NCI-H526 (cell line): Measurements from ENCODE around the gene VWA5B1.
"Not testable (repeated sequence)": the region's sequence is repeated elsewhere in the genome, so short reads cannot be mapped to it uniquely, and the experiment has no call there.

ENCODE experiments used
- DNase-seq, 2 experiments: peaks; one replicate each; lab custom pipeline; 2025; lab: John Stamatoyannopoulos, UW

The VWA5B1 gene, protein sequence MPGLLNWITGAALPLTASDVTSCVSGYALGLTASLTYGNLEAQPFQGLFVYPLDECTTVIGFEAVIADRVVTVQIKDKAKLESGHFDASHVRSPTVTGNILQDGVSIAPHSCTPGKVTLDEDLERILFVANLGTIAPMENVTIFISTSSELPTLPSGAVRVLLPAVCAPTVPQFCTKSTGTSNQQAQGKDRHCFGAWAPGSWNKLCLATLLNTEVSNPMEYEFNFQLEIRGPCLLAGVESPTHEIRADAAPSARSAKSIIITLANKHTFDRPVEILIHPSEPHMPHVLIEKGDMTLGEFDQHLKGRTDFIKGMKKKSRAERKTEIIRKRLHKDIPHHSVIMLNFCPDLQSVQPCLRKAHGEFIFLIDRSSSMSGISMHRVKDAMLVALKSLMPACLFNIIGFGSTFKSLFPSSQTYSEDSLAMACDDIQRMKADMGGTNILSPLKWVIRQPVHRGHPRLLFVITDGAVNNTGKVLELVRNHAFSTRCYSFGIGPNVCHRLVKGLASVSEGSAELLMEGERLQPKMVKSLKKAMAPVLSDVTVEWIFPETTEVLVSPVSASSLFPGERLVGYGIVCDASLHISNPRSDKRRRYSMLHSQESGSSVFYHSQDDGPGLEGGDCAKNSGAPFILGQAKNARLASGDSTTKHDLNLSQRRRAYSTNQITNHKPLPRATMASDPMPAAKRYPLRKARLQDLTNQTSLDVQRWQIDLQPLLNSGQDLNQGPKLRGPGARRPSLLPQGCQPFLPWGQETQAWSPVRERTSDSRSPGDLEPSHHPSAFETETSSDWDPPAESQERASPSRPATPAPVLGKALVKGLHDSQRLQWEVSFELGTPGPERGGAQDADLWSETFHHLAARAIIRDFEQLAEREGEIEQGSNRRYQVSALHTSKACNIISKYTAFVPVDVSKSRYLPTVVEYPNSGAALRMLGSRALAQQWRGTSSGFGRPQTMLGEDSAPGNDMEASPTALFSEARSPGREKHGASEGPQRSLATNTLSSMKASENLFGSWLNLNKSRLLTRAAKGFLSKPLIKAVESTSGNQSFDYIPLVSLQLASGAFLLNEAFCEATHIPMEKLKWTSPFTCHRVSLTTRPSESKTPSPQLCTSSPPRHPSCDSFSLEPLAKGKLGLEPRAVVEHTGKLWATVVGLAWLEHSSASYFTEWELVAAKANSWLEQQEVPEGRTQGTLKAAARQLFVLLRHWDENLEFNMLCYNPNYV

DNA sequence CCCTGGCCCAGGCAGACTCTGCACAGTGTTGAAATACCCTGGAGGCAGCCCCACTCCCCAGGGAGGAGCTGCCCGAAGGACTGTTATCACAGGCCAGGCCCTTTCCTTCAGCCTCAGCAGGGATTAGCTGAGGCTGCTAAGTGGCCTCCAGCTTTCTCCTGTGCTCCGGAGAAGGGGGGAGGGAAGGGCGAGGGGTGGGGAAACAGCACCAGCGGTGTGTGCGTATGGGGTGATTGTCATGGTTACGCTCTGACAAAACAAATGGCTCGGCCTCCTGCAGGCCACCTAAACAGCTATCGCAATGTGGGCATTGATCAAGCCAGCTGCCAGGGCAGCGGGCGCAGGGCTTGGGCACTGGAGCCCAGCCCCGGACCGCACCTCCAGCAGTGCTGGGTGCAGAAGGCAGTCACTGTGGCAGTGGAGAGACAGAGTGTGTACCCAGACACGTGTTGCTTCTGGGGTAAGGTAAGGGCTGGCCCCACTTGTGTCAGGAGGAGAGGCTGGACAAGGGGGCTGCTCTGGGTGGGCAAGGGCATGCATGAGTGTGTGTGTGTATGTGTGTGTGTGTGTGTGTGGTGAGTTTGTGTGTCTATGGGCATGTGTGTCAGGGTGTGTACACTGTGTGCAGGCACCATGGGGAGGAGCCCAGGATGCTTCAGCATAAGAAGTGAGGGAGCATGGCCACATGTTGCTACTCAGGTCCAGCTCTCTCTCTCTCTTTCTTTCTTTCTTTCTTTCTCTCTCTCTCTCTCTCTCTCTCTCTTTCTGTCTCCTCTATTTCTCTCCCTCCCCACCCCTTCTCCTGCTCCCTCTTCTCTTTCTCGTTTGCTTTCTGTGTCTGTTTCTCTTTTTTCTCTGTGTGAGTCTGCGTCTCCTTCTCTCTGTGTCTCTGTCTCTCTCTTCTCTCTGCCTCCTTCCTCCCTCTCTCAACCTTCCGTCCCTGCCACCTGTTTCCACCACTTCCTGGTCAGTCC, at the start of gene VWA5B1:
Gene VWA5B1 (plus strand): TSS at position 252 of the 974 bp plus-strand sequence. CDS start 19,727 bp downstream, outside the sequence.
- DNase-seq, result no peak

DNA sequence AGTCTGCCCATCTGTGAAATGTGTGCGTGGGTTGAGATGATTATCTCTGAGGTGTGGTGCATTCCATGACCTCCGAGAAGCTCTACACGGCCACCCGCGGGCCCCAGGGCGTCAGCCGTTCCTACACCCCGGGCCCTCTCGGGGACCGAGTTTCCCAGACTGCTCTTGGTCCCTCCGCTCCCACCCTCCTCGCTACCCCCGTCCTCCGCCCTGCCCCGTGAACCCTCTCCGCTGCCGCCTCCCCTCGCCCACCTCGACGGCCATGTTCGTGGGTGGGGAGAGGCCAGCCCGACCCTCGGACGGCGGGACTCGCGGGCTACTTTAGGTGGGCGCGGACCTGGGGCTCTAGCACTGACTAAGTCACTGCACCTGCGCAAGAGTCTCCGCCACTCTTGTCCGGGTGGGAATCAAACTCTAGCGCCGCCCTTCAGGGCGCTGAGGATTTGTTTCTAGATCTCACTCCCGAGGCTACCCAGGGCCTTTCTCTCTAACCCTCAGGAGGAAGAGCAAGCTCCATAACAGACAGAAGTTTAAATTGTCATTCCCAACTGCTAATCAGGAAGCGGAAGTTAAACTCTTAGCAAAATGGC, 47.7 kb upstream of the VWA5B1 start:
- DNase-seq, result no peak

DNA sequence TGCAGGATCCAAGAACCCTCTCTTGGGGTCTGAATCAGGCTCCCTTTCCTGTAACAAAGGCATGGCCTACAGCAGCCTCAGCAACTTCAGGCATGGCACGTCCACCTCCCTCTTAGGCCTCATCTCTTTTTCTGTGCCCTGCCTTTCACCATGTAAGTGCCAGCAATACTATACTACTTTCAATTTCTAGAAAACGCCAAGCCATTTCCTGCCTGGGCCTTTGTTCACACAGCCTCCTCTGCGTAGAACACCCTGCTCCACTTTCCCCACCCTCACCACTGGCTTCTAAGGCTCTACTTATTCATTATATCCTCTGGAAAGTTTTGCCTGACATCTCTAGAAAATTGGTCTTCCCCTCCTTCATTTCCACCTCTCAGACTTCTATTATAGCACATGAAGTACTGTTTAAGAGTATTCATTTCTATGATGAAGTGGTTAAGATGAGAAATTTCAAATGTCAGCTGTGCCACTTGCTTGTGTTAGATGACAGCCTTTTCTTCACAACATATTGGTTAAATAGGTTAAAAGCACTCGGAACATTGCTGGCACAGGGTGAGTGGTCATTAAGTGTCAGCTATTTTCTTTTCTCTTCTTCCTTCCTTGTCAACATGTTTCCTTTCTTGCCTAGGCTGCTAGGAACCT, 41.6 kb upstream of the VWA5B1 start:
- DNase-seq, result no peak

DNA sequence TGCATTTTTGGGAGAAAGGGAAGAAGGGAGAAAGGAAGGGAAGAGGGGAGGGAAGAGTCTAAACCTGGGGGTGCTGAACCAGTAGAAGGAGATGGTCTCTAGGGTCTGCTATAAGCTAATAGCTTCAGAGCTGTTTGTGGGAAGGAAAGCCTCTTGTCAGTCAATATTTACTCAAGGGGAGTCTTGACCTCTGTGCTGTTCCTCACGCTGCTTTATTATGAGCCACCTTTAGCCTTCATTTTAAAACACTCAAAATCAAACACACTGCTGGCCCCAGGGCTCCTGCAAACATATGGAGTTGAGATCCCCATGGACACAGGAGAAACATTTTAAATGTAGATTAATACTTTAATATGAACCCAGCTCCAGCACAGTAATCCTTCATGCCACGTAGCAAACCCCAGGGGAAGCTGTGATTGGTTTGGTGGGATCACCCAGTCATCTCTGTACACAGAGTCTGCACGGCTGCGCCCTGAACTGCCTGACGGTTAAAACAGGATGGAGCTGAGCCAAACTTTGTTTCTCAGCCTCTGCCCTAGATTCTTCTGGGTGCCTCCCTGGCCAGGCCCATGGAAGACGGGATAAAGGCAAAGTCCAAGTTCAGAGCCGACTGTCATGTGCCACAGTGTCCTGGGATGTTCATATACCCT, 40.2 kb upstream of the VWA5B1 start:
- DNase-seq, result no peak

DNA sequence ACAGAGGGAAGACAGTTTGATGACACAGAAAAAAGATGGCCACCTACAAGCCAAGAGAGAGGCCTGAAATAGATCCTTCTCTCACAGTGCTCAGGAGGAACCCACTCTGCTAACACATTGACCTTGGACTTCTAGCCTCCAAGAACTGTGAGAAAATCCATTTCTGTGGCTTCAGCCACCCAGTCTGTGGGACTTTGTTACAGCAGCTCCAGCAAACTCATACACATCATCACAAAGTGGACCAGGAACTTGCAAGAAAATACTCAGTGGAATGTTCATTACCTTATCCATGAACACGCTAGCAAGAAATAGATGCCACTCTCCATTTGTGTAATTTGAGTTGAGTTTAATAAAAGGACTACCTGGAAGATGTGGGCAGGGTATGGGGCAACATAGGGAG, 38.1 kb upstream of the VWA5B1 start:
- DNase-seq, result no peak

DNA sequence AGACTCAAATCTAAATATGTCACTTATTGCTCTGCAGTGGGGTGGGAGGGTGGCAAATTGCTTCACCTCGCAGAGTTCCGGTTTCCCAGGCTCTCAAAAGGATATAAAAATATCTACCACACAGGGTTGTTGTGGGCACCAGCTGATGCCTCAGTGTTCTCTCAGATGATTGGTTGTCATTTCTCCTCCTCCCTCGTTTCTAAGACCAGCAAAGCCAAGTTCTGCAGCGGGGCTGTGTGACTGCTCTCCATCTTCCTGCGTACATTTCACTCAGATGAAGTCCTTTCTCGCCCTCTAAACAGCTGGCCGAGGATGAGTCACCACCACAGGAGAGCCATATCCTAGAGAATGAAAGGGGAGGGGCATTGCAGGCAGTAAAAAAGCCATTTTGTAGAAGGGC, 35.0 kb upstream of the VWA5B1 start:
- no peak for DNase-seq

DNA sequence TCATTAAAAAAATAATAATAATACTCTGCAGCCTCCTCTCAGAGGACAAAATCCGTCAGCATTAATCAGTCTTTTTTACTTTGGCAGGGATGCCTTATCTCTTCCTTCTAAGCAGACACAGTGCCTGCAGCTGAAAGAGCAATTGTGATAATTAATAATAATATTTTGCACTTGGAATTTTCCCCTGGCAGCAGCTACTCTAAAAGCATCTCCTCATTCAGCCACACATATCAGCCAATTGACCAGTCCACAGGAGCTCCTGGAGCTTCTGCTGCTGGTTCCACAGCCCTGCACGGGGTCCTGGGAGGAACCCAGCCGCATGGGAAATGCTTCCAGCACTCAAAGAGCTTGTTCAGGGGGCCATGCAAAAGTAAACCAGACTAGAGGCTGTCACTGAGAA, 31.0 kb upstream of the VWA5B1 start:
- DNase-seq, result no peak

DNA sequence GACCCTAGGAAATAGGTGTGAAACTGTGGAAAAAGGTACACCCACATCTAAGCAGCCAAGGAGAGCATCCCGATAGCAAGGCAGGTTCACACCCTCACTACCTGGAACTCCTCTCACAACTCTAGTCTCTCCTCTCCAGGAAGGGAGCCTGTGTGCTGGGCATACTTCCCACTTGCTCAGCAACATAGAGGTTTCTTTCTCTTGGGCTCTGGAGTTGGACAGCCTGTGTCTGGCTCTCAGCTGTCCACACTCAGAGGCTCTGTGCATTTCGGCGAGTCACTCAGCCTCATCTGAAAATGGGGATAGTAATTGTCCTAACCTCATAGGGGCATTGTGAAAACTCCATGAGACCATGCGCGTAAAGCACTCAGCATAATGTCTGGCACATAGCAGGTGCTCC, 29.6 kb upstream of the VWA5B1 start:
- DNase-seq, result no peak

DNA sequence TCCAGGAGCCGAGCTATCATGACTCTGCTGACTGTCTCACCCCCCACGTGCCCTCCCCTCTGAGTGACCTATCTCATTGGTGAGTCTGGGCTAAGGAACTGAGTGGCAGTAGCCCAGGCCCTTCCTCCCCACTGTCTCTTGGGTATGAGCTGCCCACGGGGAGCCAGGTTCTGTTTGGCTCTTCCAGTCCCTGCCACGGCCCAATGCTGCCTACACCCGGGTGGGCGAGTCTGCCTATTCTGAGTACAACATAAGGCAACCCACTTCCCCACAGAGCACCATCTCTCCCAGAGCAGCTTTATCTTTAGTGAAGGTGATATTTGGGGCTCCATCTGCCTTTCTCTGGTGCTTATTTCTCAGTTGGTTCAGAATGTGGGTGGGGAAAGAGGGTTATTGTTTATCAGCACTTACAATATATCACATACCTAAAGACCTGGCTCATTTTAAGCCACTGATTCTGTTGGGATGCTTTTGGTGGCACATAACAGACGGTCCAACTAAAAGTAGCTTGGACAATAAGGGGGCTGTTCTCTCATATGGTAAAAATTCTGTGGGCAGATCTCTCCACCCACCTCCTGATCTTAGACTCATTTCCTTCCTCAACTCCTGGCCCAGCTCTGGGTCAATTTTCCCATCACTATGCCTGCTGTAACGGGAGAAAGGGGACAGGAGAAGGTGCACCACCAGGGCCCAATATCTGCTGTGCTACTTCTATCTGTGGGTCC, 27.7 kb upstream of the VWA5B1 start:
- no peak for DNase-seq

DNA sequence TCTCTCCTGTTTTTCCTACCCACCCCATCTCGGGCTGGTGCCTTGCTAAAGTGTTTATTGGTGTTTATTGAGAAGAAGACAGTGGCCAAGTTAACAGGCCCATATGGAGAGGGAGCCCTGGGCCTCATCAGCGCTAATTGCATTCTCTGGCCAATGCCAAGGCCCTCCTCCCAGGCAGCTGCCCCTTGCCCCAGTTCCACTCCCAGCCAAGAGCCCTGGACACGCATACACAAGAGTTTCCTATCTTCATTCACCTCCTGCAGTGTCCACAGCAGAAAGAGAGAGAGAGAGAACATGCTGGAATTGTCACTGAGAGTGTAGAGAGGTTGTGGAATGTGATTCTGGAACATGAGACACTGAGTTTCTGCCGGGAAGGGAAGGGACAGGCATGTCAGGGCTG, 25.4 kb upstream of the VWA5B1 start:
- no peak for DNase-seq

DNA sequence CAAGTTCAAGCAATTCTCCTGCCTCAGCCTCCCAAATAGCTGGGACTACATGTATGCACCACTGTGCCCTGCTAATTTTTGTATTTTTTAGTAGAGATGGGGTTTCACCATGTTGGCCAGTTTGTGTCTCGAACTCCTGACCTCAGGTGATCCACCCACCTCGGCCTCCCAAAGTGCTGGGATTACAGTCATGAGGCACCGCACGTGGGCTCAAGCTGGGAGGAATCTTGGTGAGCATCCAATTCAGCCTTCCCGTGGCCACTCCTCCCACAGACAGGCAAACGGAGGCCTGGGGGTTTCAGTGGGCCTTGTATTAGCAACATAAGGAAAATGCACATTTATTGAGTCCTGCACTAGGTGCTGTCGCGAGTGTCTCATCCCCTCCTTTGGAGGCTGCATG, 24.5 kb upstream of the VWA5B1 start:
- no peak for DNase-seq

DNA sequence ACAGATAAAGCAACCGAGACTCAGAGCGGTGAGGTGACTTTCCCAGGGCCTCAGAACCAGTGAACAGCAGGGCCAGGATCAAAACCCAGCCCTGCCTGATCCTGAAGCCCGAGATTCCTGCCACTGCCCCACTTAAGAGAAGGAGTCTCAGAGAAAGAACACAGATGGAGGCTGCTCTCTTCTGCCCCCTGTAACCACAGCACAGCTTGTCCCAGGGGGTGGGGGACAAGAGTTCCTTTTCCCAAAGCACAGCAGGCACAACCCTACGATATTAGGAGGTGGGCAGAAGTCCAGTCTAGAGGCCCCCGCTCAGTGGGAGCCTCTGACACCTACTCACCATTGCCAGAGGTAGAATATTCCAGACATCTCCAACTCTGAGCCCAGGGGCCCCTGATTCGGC, 24.0 kb upstream of the VWA5B1 start:
- no peak for DNase-seq

DNA sequence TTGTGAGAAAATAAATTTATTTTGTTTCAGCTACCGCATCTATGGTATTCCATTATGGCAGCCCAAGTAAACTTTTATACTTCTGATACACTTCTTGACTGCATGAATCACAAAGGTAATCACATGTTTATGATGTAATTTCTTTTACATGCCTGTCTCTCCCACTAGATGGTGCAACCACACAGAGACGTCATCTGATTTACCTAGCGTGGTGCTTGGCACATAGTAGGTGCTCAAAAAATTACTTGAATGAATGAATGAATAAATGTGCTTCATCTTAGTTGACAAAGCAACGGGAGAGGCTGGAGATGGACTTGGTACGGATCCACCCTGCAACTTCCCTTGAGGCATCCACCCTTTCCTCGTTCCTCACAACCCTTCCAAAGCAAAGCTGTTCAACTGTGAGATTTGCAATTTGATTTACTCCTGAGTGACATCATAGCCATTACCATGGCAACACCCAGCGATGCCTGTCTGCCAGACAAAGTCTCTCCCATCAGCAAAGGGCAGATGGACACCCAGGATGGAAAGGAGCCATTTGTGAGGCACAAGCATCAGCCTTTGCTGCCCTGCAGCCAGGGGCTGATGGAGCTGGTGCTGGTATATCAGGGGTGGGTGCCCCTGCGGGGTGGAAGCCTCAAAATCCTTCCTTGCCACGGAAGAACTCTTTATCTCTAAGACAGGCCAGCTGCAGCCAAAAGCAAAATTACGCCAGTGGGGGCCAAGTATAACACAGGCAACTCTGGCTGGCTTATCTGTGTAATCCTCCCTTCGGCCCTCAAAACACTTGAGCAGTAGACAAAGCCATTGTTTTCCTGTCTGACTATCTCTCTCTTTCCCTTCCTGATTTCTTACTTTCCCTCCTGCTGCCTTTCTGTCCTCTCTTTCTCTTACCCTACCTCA, 18.9 kb upstream of the VWA5B1 start:
- no peak for DNase-seq

DNA sequence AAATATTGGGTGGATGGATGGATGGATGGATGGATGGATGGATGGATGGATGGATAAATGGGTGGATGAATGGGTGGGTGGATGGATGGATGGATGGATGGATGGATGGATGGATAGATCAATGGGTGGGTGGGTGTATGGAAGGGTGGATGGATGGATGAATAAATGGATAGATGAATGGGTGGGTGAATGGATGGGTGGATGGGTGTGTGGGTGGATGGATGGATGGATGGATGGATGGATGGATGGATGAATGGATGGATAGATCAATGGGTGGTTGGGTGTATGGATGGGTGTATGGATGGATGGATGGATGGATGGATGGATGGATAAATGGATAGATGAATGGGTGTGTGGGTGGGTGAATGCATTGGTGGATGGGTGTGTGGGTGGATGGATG, 17.0 kb upstream of the VWA5B1 start:
- DNase-seq, result not testable (repeated sequence)

DNA sequence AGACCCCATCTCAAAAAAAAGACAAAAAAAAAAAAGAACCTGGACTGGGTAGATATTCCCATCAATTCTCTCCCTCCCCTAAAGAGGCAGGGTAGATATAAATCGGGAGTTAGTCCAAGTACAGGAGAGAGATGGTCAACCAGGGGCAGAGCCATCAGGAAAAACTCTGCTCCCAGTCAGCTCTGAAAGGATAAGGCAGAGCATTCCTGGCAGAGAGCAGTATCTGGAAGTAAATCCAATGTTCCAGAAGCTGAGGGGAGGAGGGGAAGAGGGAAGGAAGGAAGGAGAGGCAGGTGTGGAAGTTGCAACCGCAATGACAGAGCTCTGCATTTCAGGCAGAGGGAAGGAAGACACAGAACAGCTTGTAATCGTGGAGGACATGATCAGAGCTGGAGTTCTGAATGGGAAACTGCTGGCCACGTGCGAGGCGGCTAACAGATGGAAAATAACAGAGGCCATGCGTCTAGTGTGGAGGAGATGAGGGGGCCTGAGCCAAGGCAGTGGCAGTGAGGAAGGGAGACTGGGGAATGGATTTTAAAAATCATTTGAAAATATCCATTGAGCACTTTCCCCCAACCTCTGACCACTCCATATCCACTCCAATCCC, 15.3 kb upstream of the VWA5B1 start:
- no peak for DNase-seq

DNA sequence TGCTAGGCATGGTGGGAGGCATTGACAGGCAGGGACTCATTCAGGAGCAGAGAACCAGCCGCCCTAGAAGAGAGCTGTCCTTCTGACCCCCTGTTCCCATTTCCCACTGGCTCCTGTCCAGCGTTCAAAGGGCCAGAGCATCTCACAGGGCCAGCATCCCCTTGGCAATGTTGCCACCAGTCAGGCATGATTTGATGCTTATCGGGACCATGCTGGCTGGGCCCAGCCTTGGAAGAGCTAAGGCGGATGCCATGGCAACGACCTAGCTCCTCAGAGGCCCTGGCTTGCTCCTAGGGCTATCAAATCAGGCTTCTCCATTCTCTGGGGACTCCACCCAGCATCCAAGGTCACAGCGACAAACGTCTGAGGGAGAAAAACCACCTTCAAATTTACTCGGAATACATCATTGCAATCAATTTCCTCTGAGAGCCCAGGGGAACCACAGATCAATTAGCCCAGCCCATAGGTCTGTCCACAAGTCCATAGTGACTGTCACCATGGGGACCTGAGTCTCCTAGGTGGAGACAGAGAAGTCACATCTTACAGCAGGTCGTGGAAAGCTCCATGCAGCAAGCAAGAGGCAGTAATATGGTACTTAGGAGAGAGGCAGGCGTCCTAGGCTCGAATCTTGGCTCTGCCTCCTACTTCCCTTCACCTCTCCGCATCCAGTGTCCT, 14.1 kb upstream of the VWA5B1 start:
- DNase-seq, result no peak

DNA sequence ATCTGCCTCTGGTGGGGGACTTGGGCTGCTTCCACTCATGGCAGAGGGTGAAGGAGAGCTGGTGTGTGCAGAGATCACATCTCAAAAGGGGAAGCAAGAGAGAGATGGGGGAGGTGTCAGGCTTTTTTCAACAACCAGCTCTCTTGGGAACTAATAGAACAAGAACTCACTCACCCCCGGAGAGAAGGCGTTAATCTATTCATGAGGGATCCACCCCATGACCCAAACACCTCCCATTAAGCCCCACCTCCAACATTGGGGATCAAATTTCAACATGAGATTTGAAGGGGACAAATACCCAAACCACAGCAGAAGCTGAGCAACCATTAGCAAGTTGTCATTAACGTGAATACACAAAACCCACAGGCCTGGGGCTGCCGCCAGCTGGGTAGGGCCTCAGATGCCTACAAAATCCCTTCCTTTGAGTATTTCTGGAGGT, 12.0 kb upstream of the VWA5B1 start:
- no peak for DNase-seq
